MM.1S (cell line): Measurements from ENCODE around the gene KCNT1.

Source experiments
- DNase-seq: peaks from one replicate; pipeline ENCODE4 v3.0.0-alpha.2; 2015
- H2AFZ ChIP-seq: fragments of 300-600 bp; sonication (generic); 2 replicates; pipeline ENCODE4 v1.6.0; 2016; ENCODE audit warnings: antibody characterized with exemption, low read length
- H3F3A ChIP-seq: fragments of 300-600 bp; sonication (generic); 2 replicates; pipeline ENCODE4 v1.6.1; 2016; ENCODE audit warnings: mild to moderate bottlenecking, antibody characterized with exemption, low read length, moderate library complexity, mixed read lengths; ENCODE audit not compliant: insufficient read depth
- H3K27ac ChIP-seq: fragments of 300-600 bp; sonication (generic); 2 replicates; pipeline ENCODE4 v1.5.1; 2016; ENCODE audit warnings: mild to moderate bottlenecking, low read length
- H3K27me3 ChIP-seq: fragments of 300-600 bp; sonication (generic); replicated peaks from 2 replicates; pipeline ENCODE4 v1.6.0; 2016; ENCODE audit warnings: low read length; ENCODE audit not compliant: insufficient read depth
- H3K36me3 ChIP-seq: fragments of 300-600 bp; sonication (generic); replicated peaks from 2 replicates; pipeline ENCODE4 v1.6.1; 2016; ENCODE audit warnings: mild to moderate bottlenecking, low read length, mixed read lengths; ENCODE audit not compliant: insufficient read depth
- H3K4me1 ChIP-seq: fragments of 300-600 bp; sonication (generic); 2 replicates; pipeline ENCODE4 v1.6.1; 2016; ENCODE audit warnings: low read length, mixed read lengths
- H3K4me2 ChIP-seq: fragments of 300-600 bp; sonication (generic); 2 replicates; pipeline ENCODE4 v1.6.0; 2016; ENCODE audit warnings: low read depth, low read length
- H3K4me3 ChIP-seq: fragments of 300-600 bp; sonication (generic); 2 replicates; pipeline ENCODE4 v1.5.1; 2016; ENCODE audit warnings: low read length, mixed read lengths
- H3K79me2 ChIP-seq: fragments of 300-600 bp; sonication (generic); 2 replicates; pipeline ENCODE4 v1.6.1; 2016; ENCODE audit warnings: mixed run types, low read length, mixed read lengths
- H3K9ac ChIP-seq: fragments of 300-600 bp; sonication (generic); 2 replicates; pipeline ENCODE4 v1.6.1; 2016; ENCODE audit warnings: low read length, mixed read lengths
- H3K9me2 ChIP-seq: fragments of 300-600 bp; sonication (generic); replicated peaks from 2 replicates; pipeline ENCODE4 v1.6.1; 2016; ENCODE audit warnings: mild to moderate bottlenecking, low read length, mixed read lengths; ENCODE audit not compliant: insufficient read depth
- H3K9me3 ChIP-seq: fragments of 300-600 bp; sonication (generic); replicated peaks from 2 replicates; pipeline ENCODE4 v1.6.1; 2016; ENCODE audit warnings: mild to moderate bottlenecking, low read length, mixed read lengths; ENCODE audit not compliant: insufficient read depth
- H4K20me1 ChIP-seq: fragments of 300-600 bp; sonication (generic); 2 replicates; pipeline ENCODE4 v1.6.1; 2016; ENCODE audit warnings: mild to moderate bottlenecking, low read length, moderate library complexity, mixed read lengths; ENCODE audit not compliant: insufficient read depth
- CTCF ChIP-seq: fragments of 300-600 bp; sonication (generic); IDR thresholded peaks from 2 replicates; pipeline ENCODE4 v1.5.1; 2016; ENCODE audit warnings: antibody characterized with exemption, low read length, mixed read lengths
- EZH2 ChIP-seq: fragments of 300-600 bp; sonication (generic); optimal IDR thresholded peaks from 2 replicates; pipeline ENCODE3; 2017; ENCODE audit warnings: low read depth, mild to moderate bottlenecking, antibody characterized with exemption, low read length, mixed read lengths
- EZH2phosphoT487 ChIP-seq: fragments of 300-600 bp; sonication (generic); IDR thresholded peaks from 2 replicates; pipeline ENCODE4 v1.6.1; 2018; ENCODE audit warnings: antibody characterized with exemption, low read length

KCNT1 gene

DNA sequence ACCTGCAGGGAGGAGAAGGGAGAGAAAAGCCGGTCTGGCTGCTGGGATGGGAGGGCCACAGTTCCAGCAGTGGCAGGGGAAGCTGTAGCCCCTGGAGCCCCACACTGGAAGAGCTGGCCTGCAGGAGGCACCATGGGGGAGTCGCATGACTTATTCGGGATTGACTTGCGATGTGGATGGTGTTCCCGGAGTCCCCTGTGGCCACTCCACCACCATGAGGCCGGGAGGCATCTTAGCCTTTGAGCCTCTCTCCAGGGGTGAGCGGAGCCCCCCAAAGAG, 92.0 kb downstream of the KCNT1 start:
- Histone ChIP-seq H3K4me3 (no peak overlapping the region), H4K20me1 (no peaks in the 10 kb centered on the region), H3K36me3 (no peaks in the 10 kb centered on the region), H3F3A (no peaks in the 10 kb centered on the region), H3K4me1 (no peaks in the 10 kb centered on the region), H3K27ac (no peak overlapping the region), H3K4me2 (no peak overlapping the region), H2AFZ (no peak overlapping the region), H3K79me2 (no peaks in the 10 kb centered on the region), H3K9ac (no peak overlapping the region), H3K9me3 (no peaks in the 10 kb centered on the region), H3K27me3 (peaks cover 81% of the 10 kb centered on the region), H3K9me2 (no peaks in the 10 kb centered on the region)
- no peak for TF ChIP-seq EZH2phosphoT487
- no peak for TF ChIP-seq EZH2
- no peak for TF ChIP-seq CTCF
- DNase-seq: no peak

GRCh38 chr9:135794361-135794885, 92.4 kb downstream of the KCNT1 start:
- H3K79me2 ChIP-seq: no peaks in the 10 kb centered on the region
- no peak overlapping the region for H3K9ac ChIP-seq
- H3F3A ChIP-seq: no peaks in the 10 kb centered on the region
- H3K27ac ChIP-seq: no peak overlapping the region
- no peak for DNase-seq
- H3K4me1 ChIP-seq: no peaks in the 10 kb centered on the region
- H3K4me3 ChIP-seq: no peak overlapping the region
- H2AFZ ChIP-seq: no peak overlapping the region
- H3K4me2 ChIP-seq: no peak overlapping the region
- no peaks in the 10 kb centered on the region for H3K9me3 ChIP-seq
- no peak for TF ChIP-seq EZH2phosphoT487
- TF ChIP-seq EZH2: no peak
- TF ChIP-seq CTCF: no peak
- H4K20me1 ChIP-seq: no peaks in the 10 kb centered on the region
- no peaks in the 10 kb centered on the region for H3K36me3 ChIP-seq
- no peaks in the 10 kb centered on the region for H3K9me2 ChIP-seq
- peaks cover 80% of the 10 kb centered on the region for H3K27me3 ChIP-seq

GRCh38 chr9:135795391-135795790, 93.4 kb downstream of the KCNT1 start:
- Histone ChIP-seq H3K9me2 (no peaks in the 10 kb centered on the region), H3K27me3 (peaks cover 72% of the 10 kb centered on the region), H4K20me1 (no peaks in the 10 kb centered on the region), H2AFZ (no peak overlapping the region), H3K9ac (no peak overlapping the region), H3K4me3 (no peak overlapping the region), H3K79me2 (no peaks in the 10 kb centered on the region), H3K36me3 (no peaks in the 10 kb centered on the region), H3K4me2 (no peak overlapping the region), H3F3A (no peaks in the 10 kb centered on the region), H3K4me1 (no peaks in the 10 kb centered on the region), H3K9me3 (no peaks in the 10 kb centered on the region), H3K27ac (no peak overlapping the region)
- no peak for DNase-seq
- TF ChIP-seq CTCF (no peak), EZH2 (no peak), EZH2phosphoT487 (no peak)
